Mucosa of descending colon (tissue), 3 donors: Measurements from ENCODE around the gene KRT38. TPM values are rescaled to one million over a fixed set of nuclear protein-coding genes. Genes with fewer than 3 reads are reported as not detected.

Experiments
- ATAC-seq: fragments of 200-7000 bp; cut with Tn5 transposase; one replicate; pipeline ENCODE4 v1.9.1; 2020; ENCODE audit warnings: mild to moderate bottlenecking, moderate library complexity
- DNase-seq, 3 donors: peaks; one replicate each; pipeline ENCODE4 v3.0.0-alpha.2; 2020
- H3K36me3 ChIP-seq: fragments of 200-600 bp; one replicate; pipeline ENCODE4 v1.8.0; 2021; ENCODE audit warnings: low read depth, mild to moderate bottlenecking
- H3K4me1 ChIP-seq: fragments of 200-600 bp; one replicate; pipeline ENCODE4 v1.8.0; 2021; ENCODE audit warnings: low read depth, mild to moderate bottlenecking
- H3K4me3 ChIP-seq: fragments of 200-600 bp; one replicate; pipeline ENCODE4 v1.8.0; 2021; ENCODE audit warnings: mild to moderate bottlenecking
- H3K9me3 ChIP-seq: fragments of 200-600 bp; one replicate; pipeline ENCODE4 v1.8.0; 2021; ENCODE audit warnings: mild to moderate bottlenecking
- CTCF ChIP-seq: fragments of 200-600 bp; IDR thresholded peaks from one replicate; pipeline ENCODE4 v1.8.0; 2022; ENCODE audit warnings: antibody characterized with exemption, mild to moderate bottlenecking
- intact Hi-C, 2 donors: fragments of 100-400 bp; cut with DNase I in 1 of 2; cut with micrococcal nuclease in 1 of 2; formaldehyde crosslinking; loops; one replicate each; pipeline versions ENCODE4 v1.11.0 to v1.11.1; 2022; cut with DNase I, micrococcal nuclease
- total RNA-seq, 3 donors: library from RNA; stranded (reverse); fragmentation: NEBNext Ultra II Directional in 2 of 3; extraction: Animal tissue kit (Norgen Biotek cat#: 25700) in 2 of 3; gene quantifications; one replicate each; pipeline versions ENCODE4 v1.2.1 to v1.2.4, GENCODE V29; 2021 to 2023
- donor health status: DM: no; HTN: no; CAD: no; lungs with moderate emphysema.
- donor health status: DM: no; HTN: no; CAD: no.
- donor health status: DM: no; HTN: yes; CAD: no.

The KRT38 gene
- total RNA-seq, 3 donors from 2014 or later = not detected

- ATAC-seq = no peak
- Histone ChIP-seq H3K4me3 (no peak overlapping the region), H3K36me3 (no peaks in the 10 kb centered on the region), H3K4me1 (no peaks in the 10 kb centered on the region), H3K9me3 (no peaks in the 10 kb centered on the region)
- DNase-seq = no peak
- TF ChIP-seq CTCF = no peak
- intact Hi-C loops = no loop called here
Observed at GRCh38 chr17:41457676-41458075, 16.9 kb upstream of the KRT38 start.

- Histone ChIP-seq H3K4me3 (no peak overlapping the region), H3K36me3 (no peaks in the 10 kb centered on the region), H3K4me1 (no peaks in the 10 kb centered on the region), H3K9me3 (no peaks in the 10 kb centered on the region)
- ATAC-seq (no peak), DNase-seq (no peak)
- TF ChIP-seq CTCF = no peak
- intact Hi-C loops = no loop called here
Observed at GRCh38 chr17:41456204-41456603, 15.4 kb upstream of the KRT38 start.

- Histone ChIP-seq H3K9me3 (no peaks in the 10 kb centered on the region), H3K4me3 (no peak overlapping the region), H3K4me1 (no peaks in the 10 kb centered on the region), H3K36me3 (no peaks in the 10 kb centered on the region)
- intact Hi-C loops = no loop called here
- TF ChIP-seq CTCF = no peak
- DNase-seq = no peak
- no peak for ATAC-seq
Observed at GRCh38 chr17:41455236-41455635, 14.5 kb upstream of the KRT38 start.

GRCh38 chr17:41453066-41453465 is 12.3 kb upstream of the KRT38 start:
- H3K4me1 ChIP-seq = no peaks in the 10 kb centered on the region
- DNase-seq (no peak), ATAC-seq (no peak)
- intact Hi-C loops = no loop called here
- H3K36me3 ChIP-seq = no peaks in the 10 kb centered on the region
- no peaks in the 10 kb centered on the region for H3K9me3 ChIP-seq
- no peak for TF ChIP-seq CTCF
- H3K4me3 ChIP-seq = no peak overlapping the region

GRCh38 chr17:41452281-41452680 is 11.5 kb upstream of the KRT38 start:
- Histone ChIP-seq H3K4me1 (no peaks in the 10 kb centered on the region), H3K9me3 (no peaks in the 10 kb centered on the region), H3K36me3 (no peaks in the 10 kb centered on the region), H3K4me3 (no peak overlapping the region)
- intact Hi-C loops = no loop called here
- no peak for TF ChIP-seq CTCF
- DNase-seq (no peak), ATAC-seq (no peak)

GRCh38 chr17:41451154-41451728 is 10.5 kb upstream of the KRT38 start:
- no peak for TF ChIP-seq CTCF
- Histone ChIP-seq H3K36me3 (no peaks in the 10 kb centered on the region), H3K9me3 (no peaks in the 10 kb centered on the region), H3K4me1 (no peaks in the 10 kb centered on the region), H3K4me3 (no peak overlapping the region)
- ATAC-seq (no peak), DNase-seq (no peak)
- intact Hi-C loops = no loop called here
